Mucosa of descending colon (tissue), 3 donors: ENCODE measurements around the gene GRB10. TPM values are rescaled to one million over a fixed set of nuclear protein-coding genes. Genes with fewer than 3 reads are reported as not detected.

Source experiments
- ATAC-seq: fragments of 200-7000 bp; cut with Tn5 transposase; one replicate; pipeline ENCODE4 v1.9.1; 2020; ENCODE audit warnings: mild to moderate bottlenecking, moderate library complexity
- DNase-seq, 3 donors: peaks; one replicate each; pipeline ENCODE4 v3.0.0-alpha.2; 2020
- H3K36me3 ChIP-seq: fragments of 200-600 bp; one replicate; pipeline ENCODE4 v1.8.0; 2021; ENCODE audit warnings: low read depth, mild to moderate bottlenecking
- H3K4me1 ChIP-seq: fragments of 200-600 bp; one replicate; pipeline ENCODE4 v1.8.0; 2021; ENCODE audit warnings: low read depth, mild to moderate bottlenecking
- H3K4me3 ChIP-seq: fragments of 200-600 bp; one replicate; pipeline ENCODE4 v1.8.0; 2021; ENCODE audit warnings: mild to moderate bottlenecking
- H3K9me3 ChIP-seq: fragments of 200-600 bp; one replicate; pipeline ENCODE4 v1.8.0; 2021; ENCODE audit warnings: mild to moderate bottlenecking
- intact Hi-C, 2 donors: fragments of 100-400 bp; cut with DNase I in 1 of 2; cut with micrococcal nuclease in 1 of 2; formaldehyde crosslinking; loops; one replicate each; pipeline versions ENCODE4 v1.11.0 to v1.11.1; 2022; cut with DNase I, micrococcal nuclease
- total RNA-seq, 3 donors: library from RNA; stranded (reverse); fragmentation: NEBNext Ultra II Directional in 2 of 3; extraction: Animal tissue kit (Norgen Biotek cat#: 25700) in 2 of 3; gene quantifications; one replicate each; pipeline versions ENCODE4 v1.2.1 to v1.2.4, GENCODE V29; 2021 to 2023
- TF ChIP-seq, protein P1 (sequence below): fragments of 200-600 bp; IDR thresholded peaks from one replicate; pipeline ENCODE4 v1.8.0; 2022; ENCODE audit warnings: antibody characterized with exemption, mild to moderate bottlenecking
- donor health status: DM: no; HTN: no; CAD: no; lungs with moderate emphysema.
- donor health status: DM: no; HTN: no; CAD: no.
- donor health status: DM: no; HTN: yes; CAD: no.

GRB10 gene
- total RNA-seq, 3 donors from 2014 or later: 9.4 to 56.8 (median 13.0) TPM

DNA sequence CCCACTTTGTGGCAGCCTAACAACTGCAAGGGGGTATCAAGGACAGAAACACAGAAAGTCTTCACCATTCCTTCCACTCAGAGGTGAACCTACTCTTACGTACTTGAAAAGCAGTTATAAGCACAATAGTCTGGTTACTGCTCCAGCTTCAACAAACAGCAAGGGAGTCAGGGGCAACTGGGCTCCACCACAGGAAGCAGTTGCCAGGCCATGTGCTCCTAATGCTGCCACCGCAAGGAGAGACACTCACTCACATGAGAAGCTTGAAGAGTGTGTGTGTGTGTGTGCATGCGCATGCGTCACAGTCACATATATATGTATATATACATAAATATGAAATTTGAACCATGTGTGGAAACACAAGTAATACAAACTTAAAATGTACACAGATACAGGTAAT lies 65.5 kb downstream of the GRB10 start:
- TF ChIP-seq, protein P1, sequence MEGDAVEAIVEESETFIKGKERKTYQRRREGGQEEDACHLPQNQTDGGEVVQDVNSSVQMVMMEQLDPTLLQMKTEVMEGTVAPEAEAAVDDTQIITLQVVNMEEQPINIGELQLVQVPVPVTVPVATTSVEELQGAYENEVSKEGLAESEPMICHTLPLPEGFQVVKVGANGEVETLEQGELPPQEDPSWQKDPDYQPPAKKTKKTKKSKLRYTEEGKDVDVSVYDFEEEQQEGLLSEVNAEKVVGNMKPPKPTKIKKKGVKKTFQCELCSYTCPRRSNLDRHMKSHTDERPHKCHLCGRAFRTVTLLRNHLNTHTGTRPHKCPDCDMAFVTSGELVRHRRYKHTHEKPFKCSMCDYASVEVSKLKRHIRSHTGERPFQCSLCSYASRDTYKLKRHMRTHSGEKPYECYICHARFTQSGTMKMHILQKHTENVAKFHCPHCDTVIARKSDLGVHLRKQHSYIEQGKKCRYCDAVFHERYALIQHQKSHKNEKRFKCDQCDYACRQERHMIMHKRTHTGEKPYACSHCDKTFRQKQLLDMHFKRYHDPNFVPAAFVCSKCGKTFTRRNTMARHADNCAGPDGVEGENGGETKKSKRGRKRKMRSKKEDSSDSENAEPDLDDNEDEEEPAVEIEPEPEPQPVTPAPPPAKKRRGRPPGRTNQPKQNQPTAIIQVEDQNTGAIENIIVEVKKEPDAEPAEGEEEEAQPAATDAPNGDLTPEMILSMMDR: no peak
- ATAC-seq: no peak

DNA sequence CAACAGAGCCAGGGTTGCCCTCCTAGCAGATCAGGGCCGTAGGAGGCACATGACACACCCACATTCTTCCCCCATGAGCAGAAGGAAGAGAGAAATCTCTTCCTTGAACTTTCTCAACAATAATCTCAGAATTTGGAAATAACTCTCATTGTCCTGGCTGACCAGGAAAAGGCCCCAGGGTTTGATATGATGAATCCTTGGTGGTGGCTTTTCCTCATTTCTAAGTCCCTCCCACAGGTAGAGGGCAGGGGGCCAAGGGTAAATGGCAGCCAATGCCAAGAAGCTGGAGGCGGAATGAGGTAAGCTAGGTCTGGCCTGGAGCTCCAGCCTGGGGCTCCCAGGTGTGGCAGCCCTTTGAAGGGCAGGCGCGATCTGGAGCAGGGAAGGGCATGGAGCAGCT lies 67.8 kb downstream of the GRB10 start:
- Histone ChIP-seq H3K36me3 (no peaks in the 10 kb centered on the region), H3K4me1 (peaks cover 13% of the 10 kb centered on the region), H3K9me3 (no peaks in the 10 kb centered on the region), H3K4me3 (no peak overlapping the region)
- peak; percentile 26 for ATAC-seq
- TF ChIP-seq, protein P1: no peak
- DNase-seq: no peak
- intact Hi-C loops: no loop called here

More for the DNA sequence above, 65.5 kb downstream of the GRB10 start:
- intact Hi-C loops: no loop called here
- H3K9me3 ChIP-seq: no peaks in the 10 kb centered on the region
- no peak overlapping the region for H3K4me3 ChIP-seq
- peaks cover 13% of the 10 kb centered on the region for H3K4me1 ChIP-seq
- H3K36me3 ChIP-seq: no peaks in the 10 kb centered on the region
- DNase-seq: no peak

GRCh38 chr7:50713123-50713965 lies 69.4 kb downstream of the GRB10 start:
- Histone ChIP-seq H3K9me3 (no peaks in the 10 kb centered on the region), H3K4me3 (no peak overlapping the region), H3K36me3 (no peaks in the 10 kb centered on the region), H3K4me1 (peaks cover 3% of the 10 kb centered on the region)
- ATAC-seq (no peak), DNase-seq (no peak)
- intact Hi-C loops: no loop called here
- TF ChIP-seq, protein P1: no peak

DNA sequence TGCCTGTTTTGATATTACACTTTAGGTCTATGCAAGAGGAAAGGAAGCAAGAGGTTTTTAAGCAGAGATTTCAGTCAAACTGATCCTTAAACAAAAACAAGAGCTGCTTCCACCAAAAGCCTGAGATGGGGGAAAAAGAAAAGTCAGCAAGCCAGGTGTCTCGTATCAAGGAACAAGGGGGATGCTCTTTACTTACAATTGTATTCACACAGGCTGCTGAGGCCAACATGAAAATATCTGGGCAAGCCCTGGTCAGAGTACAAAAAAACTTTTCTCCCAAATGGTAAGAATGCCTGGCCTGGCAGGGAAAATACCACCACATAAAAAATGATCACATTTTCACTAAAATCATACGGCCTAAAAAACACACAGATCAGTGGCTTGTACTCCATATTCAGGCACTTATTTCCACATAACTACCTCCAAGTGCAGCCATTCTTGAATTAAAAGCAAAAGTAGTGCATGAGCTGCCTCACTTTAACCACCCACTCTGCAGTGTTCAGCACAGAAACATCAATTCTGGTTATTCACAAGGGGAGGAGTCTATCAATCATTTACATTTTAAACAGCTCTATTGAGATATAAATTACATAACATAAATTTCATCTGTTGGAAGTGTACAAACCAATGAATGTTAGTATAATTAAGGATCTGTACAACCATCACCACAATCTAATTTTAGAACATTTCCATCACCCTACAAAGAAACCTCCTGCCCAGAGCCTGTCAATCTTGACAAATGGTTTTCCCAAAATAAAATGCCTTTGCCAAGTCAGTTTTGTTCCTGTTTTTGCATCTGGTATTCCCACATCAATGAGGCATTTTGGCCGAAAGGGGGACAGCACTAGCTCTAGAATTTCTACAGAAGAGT lies 70.2 kb downstream of the GRB10 start:
- DNase-seq: no peak
- ATAC-seq: no peak
- Histone ChIP-seq H3K4me3 (no peak overlapping the region), H3K36me3 (no peaks in the 10 kb centered on the region), H3K4me1 (no peaks in the 10 kb centered on the region), H3K9me3 (no peaks in the 10 kb centered on the region)
- TF ChIP-seq, protein P1: no peak
- intact Hi-C loops: no loop called here

GRCh38 chr7:50711271-50712175 lies 71.2 kb downstream of the GRB10 start:
- no peak for ATAC-seq
- no peak for DNase-seq
- H3K36me3 ChIP-seq: no peaks in the 10 kb centered on the region
- no peaks in the 10 kb centered on the region for H3K9me3 ChIP-seq
- no peak overlapping the region for H3K4me3 ChIP-seq
- TF ChIP-seq, protein P1: no peak
- H3K4me1 ChIP-seq: no peaks in the 10 kb centered on the region
- intact Hi-C loops: no loop called here
